GM19452 (cell line): ENCODE results near the gene SRD5A1.

ENCODE experiments used
- ATAC-seq: cut with Tn5 transposase; IDR thresholded peaks from one replicate; pipeline ENCODE4 v1.9.1; 2021; ENCODE audit not compliant: unreplicated experiment

Gene SRD5A1

DNA sequence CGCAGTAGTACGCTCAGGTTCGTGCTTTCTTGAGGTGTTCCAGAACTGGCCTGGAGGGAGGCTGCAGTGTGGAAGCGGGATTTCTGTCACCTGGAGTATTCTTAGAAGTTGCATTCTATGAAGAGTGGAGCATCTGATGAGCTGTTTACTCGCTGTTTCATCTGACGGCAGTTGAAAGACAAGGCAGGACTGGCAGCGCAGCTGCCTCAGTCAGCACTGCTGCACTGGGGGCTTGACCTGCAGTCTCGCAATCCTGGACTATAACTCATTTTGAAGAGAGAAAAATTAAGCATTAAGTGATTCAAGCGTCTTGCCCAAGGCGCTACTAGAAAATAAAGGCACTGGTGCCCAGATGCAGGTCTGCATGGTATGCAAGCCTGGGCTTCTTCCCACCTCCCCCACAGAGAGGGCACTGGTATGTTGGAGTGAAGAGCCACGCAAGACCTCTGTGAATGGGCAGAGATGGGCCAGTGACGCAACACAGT, 90.6 kb downstream of the SRD5A1 start:
- no peak for ATAC-seq
